ENCODE measurements around the gene SPATA21.

Gene SPATA21

GRCh38 chr1:16406868-16407267 is 30.4 kb downstream of the SPATA21 start:
- CTCF ChIA-PET, result interaction anchor here (1.3 kb wide), 1 partner anchor 11 kb away, joined by 5 read pairs; no protein-coding TSS in a partner anchor

GRCh38 chr1:16405441-16405840 is 31.8 kb downstream of the SPATA21 start:
- CTCF ChIA-PET, result no interaction called here
- POLR2A ChIA-PET, result no interaction called here
- DNase-seq (ENCODE audit: extremely low spot score), result no peak
- TF ChIP-seq, protein P1, sequence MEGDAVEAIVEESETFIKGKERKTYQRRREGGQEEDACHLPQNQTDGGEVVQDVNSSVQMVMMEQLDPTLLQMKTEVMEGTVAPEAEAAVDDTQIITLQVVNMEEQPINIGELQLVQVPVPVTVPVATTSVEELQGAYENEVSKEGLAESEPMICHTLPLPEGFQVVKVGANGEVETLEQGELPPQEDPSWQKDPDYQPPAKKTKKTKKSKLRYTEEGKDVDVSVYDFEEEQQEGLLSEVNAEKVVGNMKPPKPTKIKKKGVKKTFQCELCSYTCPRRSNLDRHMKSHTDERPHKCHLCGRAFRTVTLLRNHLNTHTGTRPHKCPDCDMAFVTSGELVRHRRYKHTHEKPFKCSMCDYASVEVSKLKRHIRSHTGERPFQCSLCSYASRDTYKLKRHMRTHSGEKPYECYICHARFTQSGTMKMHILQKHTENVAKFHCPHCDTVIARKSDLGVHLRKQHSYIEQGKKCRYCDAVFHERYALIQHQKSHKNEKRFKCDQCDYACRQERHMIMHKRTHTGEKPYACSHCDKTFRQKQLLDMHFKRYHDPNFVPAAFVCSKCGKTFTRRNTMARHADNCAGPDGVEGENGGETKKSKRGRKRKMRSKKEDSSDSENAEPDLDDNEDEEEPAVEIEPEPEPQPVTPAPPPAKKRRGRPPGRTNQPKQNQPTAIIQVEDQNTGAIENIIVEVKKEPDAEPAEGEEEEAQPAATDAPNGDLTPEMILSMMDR (IDR thresholded peaks at IDR 0.05; ENCODE audit: control extremely low read depth, extremely low read depth, low read depth, missing control alignments), result no peak

More at GRCh38 chr1:16406868-16407267, 30.4 kb downstream of the SPATA21 start:
- TF ChIP-seq, protein P1 (IDR thresholded peaks at IDR 0.05; ENCODE audit: control extremely low read depth, extremely low read depth, low read depth, missing control alignments), result no peak
- POLR2A ChIA-PET, result no interaction called here
- DNase-seq (ENCODE audit: extremely low spot score), result no peak

GRCh38 chr1:16402742-16403141 is 34.5 kb downstream of the SPATA21 start:
- TF ChIP-seq, protein P1 (IDR thresholded peaks at IDR 0.05; ENCODE audit: control extremely low read depth, extremely low read depth, low read depth, missing control alignments), result no peak
- ChIA-PET CTCF (interaction anchor here (1.5 kb wide), 1 partner anchor 38 kb away, joined by 3 read pairs; the partner anchor contains the start of gene NECAP2), POLR2A (interaction anchor here (0.6 kb wide), 1 partner anchor 11 kb away, joined by 5 read pairs; no protein-coding TSS in a partner anchor)
- no peak for DNase-seq (ENCODE audit: extremely low spot score)

GRCh38 chr1:16398371-16398953 is 38.8 kb downstream of the SPATA21 start:
- no peak for DNase-seq (ENCODE audit: extremely low spot score)
- POLR2A ChIA-PET, result no interaction called here
- TF ChIP-seq, protein P1 (IDR thresholded peaks at IDR 0.05; ENCODE audit: control extremely low read depth, extremely low read depth, low read depth, missing control alignments), result no peak
- CTCF ChIA-PET, result no interaction called here

- CTCF ChIA-PET, result interaction anchor here (2.0 kb wide), 1 partner anchor 10 kb away, joined by 5 read pairs; no protein-coding TSS in a partner anchor
Measured at GRCh38 chr1:16397120-16397519, 40.1 kb downstream of the SPATA21 start.

DNA sequence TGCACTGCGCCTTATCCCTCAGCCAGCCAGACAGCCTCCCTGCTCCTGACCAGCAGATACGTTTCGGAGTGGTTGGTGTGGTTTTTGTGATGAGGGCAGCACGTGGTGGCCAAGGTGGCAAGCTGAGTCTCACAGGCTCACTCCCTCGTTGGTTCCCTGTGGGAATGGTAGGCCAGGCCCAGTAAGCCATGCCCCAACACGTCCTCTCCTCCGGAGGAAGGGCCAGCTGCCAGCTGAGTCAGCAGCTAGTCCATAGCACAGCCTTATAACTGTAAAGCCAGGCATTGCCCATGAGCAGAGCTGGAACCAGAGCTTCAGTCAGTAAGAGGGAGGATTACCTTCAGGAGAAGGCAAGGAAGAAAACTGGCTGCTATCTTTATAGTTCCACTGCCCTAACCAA is 40.6 kb downstream of the SPATA21 start:
- ChIA-PET CTCF (interaction anchor here (1.1 to 2.0 kb wide), 3 partner anchors 9 to 17 kb away, joined by 4 to 6 read pairs (median 5); no protein-coding TSS in a partner anchor), POLR2A (no interaction called here)
- TF ChIP-seq, protein P1 (IDR thresholded peaks at IDR 0.05; ENCODE audit: control extremely low read depth, extremely low read depth, low read depth, missing control alignments), result no peak
- DNase-seq (ENCODE audit: extremely low spot score), result no peak

More at GRCh38 chr1:16397120-16397519, 40.1 kb downstream of the SPATA21 start:
- TF ChIP-seq, protein P1 (IDR thresholded peaks at IDR 0.05; ENCODE audit: control extremely low read depth, extremely low read depth, low read depth, missing control alignments), result no peak
- POLR2A ChIA-PET, result no interaction called here
- DNase-seq (ENCODE audit: extremely low spot score), result no peak
